GM18526 (cell line): ENCODE data around the gene EVI5L.

Experiments
- POLR2A ChIP-seq: IDR thresholded peaks from 3 replicates; pipeline ENCODE4 v1.6.1; 2011; ENCODE audit not compliant: insufficient read length; ENCODE audit errors: extremely low read depth

The EVI5L gene

DNA sequence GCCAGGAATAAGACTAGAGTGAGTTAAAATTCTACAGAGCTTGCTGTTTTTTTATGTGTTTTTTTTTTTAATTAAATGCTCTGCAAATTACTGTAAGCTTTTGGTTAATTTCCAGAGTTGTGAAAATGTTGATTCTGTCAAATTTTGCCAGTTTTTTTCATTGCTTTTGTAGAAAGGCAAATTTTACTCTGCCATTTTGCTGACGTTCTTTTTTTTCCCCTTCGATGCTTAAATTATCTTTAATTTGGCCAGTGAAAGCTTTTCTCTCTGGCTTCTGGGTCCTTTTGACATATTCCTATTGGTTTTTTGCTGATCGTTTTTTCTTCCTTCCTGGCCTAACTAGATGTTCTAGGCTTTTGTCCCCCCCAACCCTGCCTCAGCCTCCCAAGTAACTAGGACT is 23.8 kb upstream of the EVI5L start:
- no peak for TF ChIP-seq POLR2A

DNA sequence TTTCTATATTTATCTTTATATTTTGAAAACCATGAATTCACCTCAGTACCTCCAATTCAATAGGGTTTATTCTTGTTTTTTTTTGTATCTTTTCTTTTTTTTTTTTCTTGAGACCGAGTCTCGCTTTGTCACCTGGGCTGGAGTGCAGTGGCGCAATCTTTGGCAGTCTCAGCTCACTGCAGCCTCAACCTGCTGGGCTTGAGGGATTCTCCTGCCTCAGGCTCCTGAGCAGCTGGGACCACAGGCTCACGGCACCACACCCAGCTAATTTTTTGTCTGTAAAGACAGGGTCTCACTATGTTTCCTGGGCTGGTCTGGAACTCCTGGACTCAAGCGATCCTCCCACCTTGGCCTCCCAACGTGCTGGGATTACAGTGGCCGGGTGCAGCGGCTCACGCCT is 23.1 kb upstream of the EVI5L start:
- TF ChIP-seq POLR2A: no peak

DNA sequence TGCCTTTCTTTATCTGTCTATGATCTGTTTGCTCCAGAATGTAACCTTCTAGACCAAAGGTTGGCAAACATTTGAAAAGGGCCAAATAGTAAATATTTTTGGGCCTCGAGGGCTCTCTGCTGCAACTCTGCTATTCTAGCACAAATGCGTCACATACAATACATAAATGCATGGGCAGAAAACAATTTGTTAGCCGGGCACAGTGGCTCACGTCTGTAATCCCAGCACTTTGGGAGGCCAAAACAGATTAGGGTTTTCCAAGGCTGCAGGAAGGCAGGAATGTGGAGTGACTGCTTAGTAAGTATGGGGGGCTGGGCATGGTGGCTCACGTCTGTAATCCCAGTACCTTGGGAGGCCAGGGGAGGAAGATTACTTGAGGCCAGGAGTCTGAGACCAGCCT is 21.9 kb upstream of the EVI5L start:
- no peak for TF ChIP-seq POLR2A

DNA sequence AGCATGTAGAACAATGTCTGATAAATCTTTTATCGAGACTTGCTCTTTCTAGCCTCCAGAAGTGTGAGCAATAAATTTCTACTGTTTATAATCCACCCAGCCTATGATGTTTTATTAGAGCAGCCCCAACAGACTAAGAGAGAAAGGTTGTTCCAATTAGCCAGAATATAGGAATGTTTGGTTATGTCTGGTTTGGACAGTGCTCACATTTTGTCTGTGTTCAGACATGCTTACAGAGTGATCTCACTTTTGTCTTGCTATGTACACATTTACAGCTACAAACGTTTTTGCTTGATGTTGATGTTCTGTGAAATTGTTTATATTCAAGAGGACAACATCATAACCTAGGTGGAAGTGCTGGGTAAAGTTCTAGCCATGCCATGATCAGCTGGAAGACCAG is 18.0 kb upstream of the EVI5L start:
- no peak for TF ChIP-seq POLR2A

DNA sequence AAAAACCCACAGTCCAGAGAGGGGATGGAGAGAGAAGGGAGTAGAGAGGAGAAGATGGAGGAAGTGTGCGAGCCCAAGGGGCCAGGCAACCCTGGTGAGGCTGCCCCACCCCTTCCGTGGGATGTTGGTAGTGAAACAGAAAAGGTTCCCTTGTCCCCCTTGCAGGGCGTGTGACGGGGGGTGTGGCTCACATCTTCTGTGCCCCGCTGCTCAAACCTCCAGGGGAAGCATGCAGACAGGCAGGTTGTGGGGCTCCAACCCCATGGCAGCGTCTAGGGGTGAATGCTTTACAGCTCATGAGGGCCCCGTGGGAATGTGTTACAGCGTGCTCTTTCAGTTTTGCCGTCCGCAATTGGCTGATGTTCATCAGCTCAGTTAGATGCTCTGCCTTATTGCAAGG is 14.7 kb upstream of the EVI5L start:
- no peak for TF ChIP-seq POLR2A

DNA sequence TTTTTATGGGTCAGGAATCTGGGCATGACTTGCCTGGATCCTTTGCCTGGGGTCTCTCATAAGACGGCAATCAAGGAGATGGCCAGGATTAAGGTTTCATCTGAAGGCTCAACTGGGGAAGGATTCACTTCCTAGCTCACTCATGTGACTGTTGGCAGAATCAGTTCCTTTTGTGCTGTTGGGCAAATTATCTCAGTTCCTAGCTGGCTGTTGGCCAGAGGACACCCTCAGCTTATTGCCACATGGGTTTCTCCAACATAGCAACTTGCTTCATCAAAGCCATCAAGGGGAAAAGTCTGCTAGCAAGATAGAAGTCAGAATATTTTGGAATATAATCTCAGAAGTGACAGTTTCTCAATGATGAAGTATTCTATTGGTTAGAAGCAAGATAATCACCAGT is 12.2 kb upstream of the EVI5L start:
- TF ChIP-seq POLR2A: no peak

DNA sequence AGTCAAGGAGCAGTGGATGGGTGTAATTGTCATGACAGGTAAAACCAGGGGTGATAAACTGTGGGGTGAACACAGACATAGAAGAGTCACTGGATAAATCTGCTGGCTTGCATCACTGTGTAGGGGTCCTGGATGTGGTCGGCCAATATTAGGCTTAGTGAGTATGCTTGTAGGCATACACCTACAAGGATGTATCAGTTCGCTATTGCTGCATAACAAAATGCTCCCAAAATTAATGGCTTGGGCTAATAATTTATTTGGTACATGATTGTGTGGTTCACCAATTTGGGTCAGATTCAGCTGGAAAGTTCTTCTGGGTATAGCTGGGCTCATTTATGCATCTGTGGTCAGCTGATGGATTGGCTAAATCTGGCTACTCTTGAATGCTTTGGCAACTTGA is 11.2 kb upstream of the EVI5L start:
- TF ChIP-seq POLR2A: no peak

DNA sequence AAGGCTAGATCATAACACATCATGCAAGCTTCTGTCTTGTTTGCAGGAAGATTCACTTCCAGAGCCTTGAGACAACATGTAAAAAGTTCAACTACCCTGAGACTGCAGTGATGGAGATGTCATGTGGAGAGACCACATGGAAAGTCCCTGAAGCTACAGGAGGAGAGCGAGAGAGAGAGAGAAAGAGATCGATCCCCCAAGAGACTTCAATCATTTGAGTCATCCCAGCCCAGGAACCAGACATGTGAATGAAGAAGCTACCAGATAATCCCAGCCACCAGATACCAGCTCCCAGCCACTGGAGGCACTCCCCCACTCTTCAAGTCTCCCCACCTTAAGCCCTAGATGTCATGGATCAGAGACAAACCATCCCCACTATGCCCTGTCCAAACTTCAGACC is 10.7 kb upstream of the EVI5L start:
- no peak for TF ChIP-seq POLR2A

DNA sequence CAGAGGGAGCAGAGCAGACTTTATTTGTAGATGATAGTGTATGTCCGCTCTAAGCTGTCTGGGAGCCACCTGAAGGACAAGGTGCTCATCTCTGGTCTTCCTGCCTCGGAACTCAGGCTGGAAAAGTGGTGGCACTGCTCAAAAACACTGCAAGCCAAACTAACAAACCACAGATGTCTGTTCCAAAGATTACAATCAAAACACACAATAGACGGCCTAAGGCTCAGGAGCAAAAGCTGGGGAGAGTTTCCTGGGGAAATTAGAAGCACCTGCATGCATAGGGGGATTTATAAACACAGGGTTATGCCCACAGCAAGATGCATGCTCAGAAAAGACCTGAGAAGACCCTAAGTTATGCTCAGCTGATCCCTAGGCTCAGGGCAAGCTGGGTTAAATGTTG is 9.4 kb upstream of the EVI5L start:
- no peak for TF ChIP-seq POLR2A

DNA sequence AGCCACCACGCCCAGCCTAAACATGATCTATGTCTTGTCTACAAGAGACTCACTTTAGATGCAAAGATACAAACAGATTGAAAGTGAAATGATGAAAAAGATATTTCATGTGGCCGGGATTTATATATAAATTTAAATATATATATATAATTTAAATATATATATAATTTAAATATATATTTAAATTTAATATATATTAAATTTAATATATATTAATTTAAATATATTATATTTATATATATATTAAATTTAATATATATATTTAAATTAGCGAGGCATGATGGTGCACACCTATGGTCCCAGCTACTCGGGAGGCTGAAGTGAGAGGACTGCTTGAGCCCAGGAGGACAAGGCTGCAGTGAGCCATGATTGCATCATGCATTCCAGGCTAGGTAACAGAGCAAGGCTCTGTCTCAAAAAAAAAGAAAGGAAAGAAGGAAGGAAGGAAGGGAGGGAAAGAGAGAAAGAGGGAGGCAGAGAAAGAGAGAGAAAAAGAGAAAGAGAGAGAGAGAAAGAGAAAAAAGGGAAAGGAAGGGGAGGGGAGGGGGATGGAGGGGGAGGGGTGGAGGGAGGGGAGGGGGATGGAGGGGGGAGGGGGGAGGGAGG is 7.0 kb upstream of the EVI5L start:
- TF ChIP-seq POLR2A: no peak

DNA sequence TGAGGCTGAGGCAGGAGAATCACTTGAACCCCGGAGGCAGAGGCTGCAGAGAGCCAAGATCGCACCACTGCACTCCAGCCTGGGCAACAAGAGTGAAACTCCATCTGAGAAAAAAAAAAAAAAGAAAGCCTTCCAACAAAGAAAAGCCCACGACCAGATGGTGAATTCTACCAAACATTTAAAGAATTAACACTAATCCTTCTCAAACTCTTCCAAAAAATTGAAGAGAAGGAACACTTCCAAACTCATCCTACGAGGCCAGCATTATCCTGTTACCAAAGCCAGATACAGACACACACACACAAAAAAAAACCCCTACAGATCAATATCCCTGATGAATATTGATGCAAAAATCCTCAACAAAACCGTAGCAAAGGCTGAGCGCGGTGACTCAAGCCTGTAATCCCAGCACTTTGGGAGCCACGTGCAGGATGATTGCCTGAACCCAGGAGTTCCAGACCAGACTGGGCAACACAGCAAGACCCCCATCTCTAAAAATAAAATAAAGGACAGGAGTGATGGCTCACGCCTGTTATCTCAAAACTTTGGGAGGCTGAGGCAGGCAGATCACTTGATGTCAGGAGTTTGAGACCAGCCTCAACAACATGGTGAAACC is 6.2 kb upstream of the EVI5L start:
- TF ChIP-seq POLR2A: no peak

DNA sequence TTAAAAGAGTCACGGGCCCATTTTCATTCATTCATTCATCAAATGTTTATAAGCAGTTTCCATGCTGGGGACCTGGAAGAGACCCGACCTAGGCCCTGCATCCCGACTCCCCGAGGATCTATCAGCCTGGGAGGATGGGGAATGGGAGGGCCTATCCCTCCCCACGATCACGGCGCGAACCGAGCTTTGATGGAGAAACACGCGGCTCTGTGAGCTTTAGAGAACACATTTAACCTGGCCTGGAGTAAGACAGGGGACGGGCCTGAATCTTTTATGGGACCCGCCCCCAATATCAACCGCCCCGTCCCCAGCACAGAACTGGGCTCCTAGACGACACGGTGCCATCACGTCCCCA is 875 bp upstream of the EVI5L start:
- no peak for TF ChIP-seq POLR2A

DNA sequence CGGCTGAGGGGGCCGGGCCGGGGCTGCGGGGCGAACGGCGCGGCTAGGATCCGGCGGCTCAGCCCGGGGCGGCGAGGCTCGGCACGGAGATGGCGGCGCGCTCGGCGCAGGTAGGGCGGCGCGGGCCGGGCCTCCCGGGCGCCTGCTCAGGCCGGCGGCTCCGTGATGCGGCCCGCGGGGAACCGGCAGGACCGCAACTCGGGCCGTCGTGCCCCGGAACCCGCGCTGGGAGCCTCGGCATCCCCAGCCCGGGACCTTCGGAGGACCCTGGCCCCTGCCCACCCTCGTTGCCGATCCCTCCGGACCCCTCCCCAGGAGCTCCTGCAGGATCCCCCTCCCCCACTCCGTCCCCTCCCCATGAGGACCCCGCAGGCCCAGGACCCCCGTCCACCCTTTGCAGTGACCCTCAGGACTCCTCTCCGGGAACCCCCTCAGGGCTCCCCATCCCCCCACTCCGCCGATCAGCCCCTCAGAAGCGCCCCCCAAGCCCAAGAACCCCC is 304 bp downstream of the EVI5L start:
- TF ChIP-seq POLR2A: no peak

DNA sequence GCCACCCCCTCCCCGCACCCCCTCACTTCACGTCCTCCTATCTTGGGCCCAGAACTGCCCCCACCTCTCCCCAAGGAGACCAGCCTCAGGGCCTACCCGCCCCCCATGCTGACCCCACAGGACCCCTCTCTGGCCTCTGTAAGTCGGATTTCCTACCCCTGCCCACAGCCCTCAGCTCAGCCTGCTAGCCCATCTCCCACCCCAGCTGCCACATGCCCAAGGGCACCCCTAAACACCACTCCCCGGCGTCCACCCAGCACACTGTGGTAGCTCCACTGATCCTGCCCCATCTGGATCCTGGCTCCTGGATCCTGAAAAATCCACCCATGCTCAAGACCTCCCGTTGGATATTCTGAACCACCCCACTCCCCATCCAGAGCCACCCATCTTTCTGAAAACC is 805 bp downstream of the EVI5L start:
- TF ChIP-seq POLR2A: no peak

DNA sequence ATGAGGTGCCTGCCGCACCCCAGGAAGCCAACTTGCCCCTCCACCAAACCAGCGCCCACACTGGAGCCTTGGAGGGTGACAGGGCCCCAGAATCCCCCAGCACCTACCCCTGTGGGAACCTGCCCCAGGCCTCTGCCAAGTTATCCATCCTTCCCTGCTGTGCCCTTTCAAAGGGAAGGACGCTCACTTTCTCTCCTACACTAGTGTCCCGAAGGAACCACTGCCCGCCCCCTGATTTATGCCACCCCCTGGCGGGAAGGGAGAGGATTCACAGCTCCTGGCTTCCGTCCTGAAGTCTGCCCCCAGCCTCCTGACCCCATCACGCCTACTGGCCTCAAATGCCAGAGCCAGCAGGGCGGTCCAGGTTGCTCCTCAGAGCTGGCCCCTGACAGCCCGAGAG is 1.4 kb downstream of the EVI5L start:
- no peak for TF ChIP-seq POLR2A

DNA sequence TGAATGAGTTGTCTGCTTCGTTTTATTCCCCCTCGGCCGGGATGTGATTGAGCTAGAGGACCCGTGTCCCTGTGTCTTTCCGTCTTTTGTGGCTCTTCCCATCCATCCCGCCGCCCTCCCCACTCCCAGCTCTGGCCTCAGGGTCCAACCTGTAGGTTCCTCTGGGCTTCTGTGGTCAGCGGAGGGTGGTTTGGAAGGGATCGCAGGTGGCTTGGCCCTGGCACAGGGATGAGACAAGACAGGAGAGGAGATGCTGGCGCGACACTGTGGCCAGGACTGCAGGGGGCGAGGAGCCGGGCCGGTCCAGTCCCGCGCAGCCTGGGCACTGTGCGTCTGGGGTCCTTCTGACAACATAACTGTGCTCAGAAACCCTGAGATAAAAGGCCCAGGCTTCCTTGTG is 2.0 kb downstream of the EVI5L start:
- TF ChIP-seq POLR2A: no peak

DNA sequence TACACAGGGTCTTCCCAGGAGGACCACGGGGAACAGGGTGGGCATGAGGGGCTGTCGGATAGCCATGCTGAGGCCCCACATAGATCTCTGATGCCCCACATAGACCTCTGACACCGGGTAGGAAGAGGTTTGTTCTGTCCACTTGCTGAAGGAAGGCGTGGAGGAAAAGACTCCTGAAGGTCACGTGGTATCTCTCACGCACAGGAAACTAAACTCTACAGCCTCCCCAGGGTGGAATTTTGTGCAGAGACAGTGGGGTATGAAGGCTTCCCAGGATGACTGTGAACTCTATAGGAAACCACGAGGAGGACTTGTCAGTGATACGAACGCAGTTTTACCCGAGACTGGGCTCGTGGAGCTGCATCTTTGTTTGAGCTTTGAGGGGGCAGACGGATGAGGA is 2.8 kb downstream of the EVI5L start:
- TF ChIP-seq POLR2A: no peak
